Gastroesophageal sphincter (tissue), 4 donors: ENCODE measurements around the gene METTL25B. TPM values are rescaled to one million over a fixed set of nuclear protein-coding genes. Genes with fewer than 3 reads are reported as not detected.

Experiments used
- ATAC-seq: fragments of 150-250 bp; one replicate; pipeline ENCODE4 v1.9.1; 2016; ENCODE audit warnings: mild to moderate bottlenecking, moderate library complexity
- H3K27ac ChIP-seq, 4 donors: fragments of 200-600 bp; sonication (generic) in 3 of 4; 1 replicate in 3 of 4; 2 replicates in 1 of 4; pipeline ENCODE4 v1.5.1; 2016 to 2019
- H3K27me3 ChIP-seq: fragments of 200-600 bp; sonication (generic); one replicate; pipeline ENCODE4 v1.5.1; 2019
- H3K36me3 ChIP-seq, 2 donors: fragments of 200-600 bp; sonication (generic); one replicate each; pipeline ENCODE4 v1.5.1; 2019; ENCODE audit warnings: control low read depth in 1 of 2
- H3K4me1 ChIP-seq, 3 donors: fragments of 200-600 bp; sonication (generic); 1 replicate in 2 of 3; 2 replicates in 1 of 3; pipeline ENCODE4 v1.5.1; 2016 to 2019; ENCODE audit warnings: control low read depth in 2 of 3
- H3K4me3 ChIP-seq, 2 donors: fragments of 200-600 bp; sonication (generic); one replicate each; pipeline ENCODE4 v1.5.1; 2019; ENCODE audit warnings: mild to moderate bottlenecking in 1 of 2, moderate library complexity in 1 of 2
- H3K9me3 ChIP-seq, 3 donors: fragments of 200-600 bp; sonication (generic); one replicate each; pipeline ENCODE4 v1.5.1; 2017 to 2019; ENCODE audit warnings: control low read depth in 2 of 3
- EP300 ChIP-seq: sonication (generic); formaldehyde crosslinking; IDR thresholded peaks from one replicate; pipeline ENCODE4 v1.6.1; 2017; ENCODE audit warnings: antibody characterized with exemption, mild to moderate bottlenecking
- POLR2A ChIP-seq, 2 donors: fragments of 450-650 bp; IDR thresholded peaks; one replicate each; pipeline ENCODE4 v1.6.1; 2017; ENCODE audit warnings: antibody characterized with exemption in 2 of 2, mild to moderate bottlenecking in 2 of 2, moderate library complexity in 1 of 2
- POLR2AphosphoS5 ChIP-seq: sonication (generic); formaldehyde crosslinking; IDR thresholded peaks from one replicate; pipeline ENCODE4 v1.6.1; 2017; ENCODE audit warnings: antibody characterized with exemption
- WGBS, 2 donors: methylation state at CpG; one replicate each; pipeline ENCODE4 v1.1.5; 2018; ENCODE audit warnings: low coverage in 1 of 2; 5-methylcytosine and 5-hydroxymethylcytosine counted together
- total RNA-seq, 4 donors: library from RNA; depleted of rRNA; stranded (reverse); fragments of >200 nt; gene quantifications; one replicate each; pipeline ENCODE4 v1.1.0, GENCODE V29; 2016
- TF ChIP-seq, protein P1 (sequence below), 4 experiments: fragments of 200-600 bp in 2 of 4; fragments of 450-650 bp in 2 of 4; sonication (generic) in 1 of 4; IDR thresholded peaks; one replicate each; pipeline ENCODE4 v1.5.1; 2017 to 2019; ENCODE audit warnings: antibody characterized with exemption in 4 of 4, mild to moderate bottlenecking in 2 of 4, moderate library complexity in 2 of 4

Gene METTL25B
- total RNA-seq, 4 donors from 2014 or later, result 8.4 to 29.0 (median 17.4) TPM

- WGBS, 2 donors, result 0 to 5% methylated on average over 8 to 26 of the region's 57 CpGs
- Histone ChIP-seq H3K4me1 (peaks cover 15 to 55% (median 36%) of the 10 kb centered on the region in 3 donors), H3K4me3 (peak within 1 kb of the TSS; percentile 85 to 87), H3K27ac (peak within 1 kb of the TSS; percentile 98 to 99 (median 98)), H3K9me3 (no peaks in the 10 kb centered on the region), H3K36me3 (peaks cover 0 to 34% of the 10 kb centered on the region in 2 donors), H3K27me3 (no peaks in the 10 kb centered on the region)
- TF ChIP-seq POLR2A (IDR thresholded peaks at IDR 0.05) (peak; percentile 40 to 66), POLR2AphosphoS5 (peak; percentile 76)
- TF ChIP-seq, protein P1, sequence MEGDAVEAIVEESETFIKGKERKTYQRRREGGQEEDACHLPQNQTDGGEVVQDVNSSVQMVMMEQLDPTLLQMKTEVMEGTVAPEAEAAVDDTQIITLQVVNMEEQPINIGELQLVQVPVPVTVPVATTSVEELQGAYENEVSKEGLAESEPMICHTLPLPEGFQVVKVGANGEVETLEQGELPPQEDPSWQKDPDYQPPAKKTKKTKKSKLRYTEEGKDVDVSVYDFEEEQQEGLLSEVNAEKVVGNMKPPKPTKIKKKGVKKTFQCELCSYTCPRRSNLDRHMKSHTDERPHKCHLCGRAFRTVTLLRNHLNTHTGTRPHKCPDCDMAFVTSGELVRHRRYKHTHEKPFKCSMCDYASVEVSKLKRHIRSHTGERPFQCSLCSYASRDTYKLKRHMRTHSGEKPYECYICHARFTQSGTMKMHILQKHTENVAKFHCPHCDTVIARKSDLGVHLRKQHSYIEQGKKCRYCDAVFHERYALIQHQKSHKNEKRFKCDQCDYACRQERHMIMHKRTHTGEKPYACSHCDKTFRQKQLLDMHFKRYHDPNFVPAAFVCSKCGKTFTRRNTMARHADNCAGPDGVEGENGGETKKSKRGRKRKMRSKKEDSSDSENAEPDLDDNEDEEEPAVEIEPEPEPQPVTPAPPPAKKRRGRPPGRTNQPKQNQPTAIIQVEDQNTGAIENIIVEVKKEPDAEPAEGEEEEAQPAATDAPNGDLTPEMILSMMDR (IDR thresholded peaks at IDR 0.05), result no peak
- ATAC-seq, result peak; percentile 98
Observed at GRCh38 chr1:156728599-156729462, 562 bp downstream of the METTL25B start, which contains the start of gene ISG20L2. Gene ISG20L2 (minus strand): TSS chr1:156728766. CDS start chr1:156727652, 1,114 bp downstream.

GRCh38 chr1:156733989-156734584 is 5.8 kb downstream of the METTL25B start:
- 81% methylated on average over 4 of the region's 20 CpGs; no CpG with 5 or more reads in 1 of the 2 donors for WGBS, 2 donors
- TF ChIP-seq EP300 (no peak), POLR2A (IDR thresholded peaks at IDR 0.05) (no peak), POLR2AphosphoS5 (no peak)
- TF ChIP-seq, protein P1 (IDR thresholded peaks at IDR 0.05), result no peak
- Histone ChIP-seq H3K36me3 (peaks cover 0 to 70% of the 10 kb centered on the region in 2 donors), H3K4me1 (peaks cover 0 to 16% (median 4%) of the 10 kb centered on the region in 3 donors), H3K27ac (no peak overlapping the region), H3K4me3 (no peak overlapping the region), H3K27me3 (no peaks in the 10 kb centered on the region), H3K9me3 (no peaks in the 10 kb centered on the region)
- no peak for ATAC-seq

- H3K9me3 ChIP-seq, result no peaks in the 10 kb centered on the region
- ATAC-seq, result no peak
- WGBS, 2 donors, result 54 to 93% methylated on average over 3 of the region's 10 CpGs
- H3K27ac ChIP-seq, result no peak overlapping the region
- no peaks in the 10 kb centered on the region for H3K27me3 ChIP-seq
- no peak for TF ChIP-seq POLR2A (IDR thresholded peaks at IDR 0.05)
- TF ChIP-seq, protein P1 (IDR thresholded peaks at IDR 0.05), result no peak
- no peak for TF ChIP-seq POLR2AphosphoS5
- no peak for TF ChIP-seq EP300
- H3K4me1 ChIP-seq, result peaks cover 0 to 27% (median 6%) of the 10 kb centered on the region in 3 donors
- peaks cover 0 to 66% of the 10 kb centered on the region in 2 donors for H3K36me3 ChIP-seq
- H3K4me3 ChIP-seq, result no peak overlapping the region
Observed at GRCh38 chr1:156738407-156738806, 10.1 kb downstream of the METTL25B start.

DNA sequence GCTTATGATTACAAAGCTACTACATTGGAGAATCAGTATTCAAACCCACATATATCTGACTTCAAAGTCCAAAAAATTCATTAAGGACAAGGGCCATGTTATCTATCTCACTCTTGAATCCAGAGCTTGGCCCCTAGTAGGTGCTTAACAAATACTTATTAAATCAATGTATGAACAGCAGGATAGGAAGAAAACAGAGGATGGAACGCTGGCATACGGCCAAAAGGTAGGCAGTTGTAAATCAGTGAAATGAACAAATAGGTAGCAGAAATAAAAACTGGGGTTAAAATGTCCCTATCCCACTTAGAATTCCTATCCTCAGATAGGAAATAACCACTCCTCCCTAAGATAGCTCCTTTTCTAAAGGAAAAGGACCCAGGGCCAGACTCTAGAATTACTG is 10.6 kb downstream of the METTL25B start:
- Histone ChIP-seq H3K27ac (no peak overlapping the region), H3K27me3 (no peaks in the 10 kb centered on the region), H3K9me3 (no peaks in the 10 kb centered on the region), H3K4me1 (peaks cover 0 to 27% (median 6%) of the 10 kb centered on the region in 3 donors), H3K36me3 (peaks cover 0 to 66% of the 10 kb centered on the region in 2 donors), H3K4me3 (no peak overlapping the region)
- no peak for ATAC-seq
- WGBS, 2 donors, result 57 to 85% methylated on average over 2 of the region's 2 CpGs
- TF ChIP-seq EP300, result no peak
- TF ChIP-seq, protein P1 (IDR thresholded peaks at IDR 0.05), result no peak
- no peak for TF ChIP-seq POLR2A (IDR thresholded peaks at IDR 0.05)
- TF ChIP-seq POLR2AphosphoS5, result no peak
